ENCODE measurements around the gene ARL4D. TPM values are rescaled to one million over a fixed set of nuclear protein-coding genes. Genes with fewer than 3 reads are reported as not detected.

The ARL4D gene
- total RNA-seq, 1 experiment from 2014 or later, result 19.9 TPM

DNA sequence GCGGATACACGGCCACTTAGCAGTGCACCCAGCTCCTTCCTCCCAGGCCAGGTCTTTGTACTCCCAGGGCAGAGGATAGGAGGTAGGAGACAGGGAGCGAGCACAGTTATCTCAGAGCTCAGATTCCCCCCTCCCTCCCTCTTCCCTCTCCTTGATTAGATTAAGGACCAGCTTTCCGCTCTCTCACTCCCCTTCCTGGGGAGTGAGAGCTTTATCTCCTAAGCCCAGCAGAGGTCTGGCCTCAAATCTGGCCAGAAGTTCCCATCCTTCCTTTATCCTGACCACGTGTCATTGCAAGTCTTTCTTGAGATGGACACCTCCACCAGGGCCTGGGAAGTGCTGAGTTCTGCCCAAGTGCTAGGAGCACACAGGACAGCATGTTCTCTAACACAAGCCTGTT is 5.1 kb downstream of the ARL4D start:
- H3K36me3 ChIP-seq (ENCODE audit: control insufficient read depth, insufficient read depth, low read length), result 0 out of 2 replicates have a peak, but pooled peaks cover 1% of the 10 kb centered on the region
- H3K9me3 ChIP-seq, result no peaks in the 10 kb centered on the region
- Mint-ChIP-seq H3K4me1 (ENCODE audit: low read depth, unreplicated experiment) (peaks cover 27% of the 10 kb centered on the region), H3K9me3 (ENCODE audit: unreplicated experiment) (no peaks in the 10 kb centered on the region), H3K36me3 (ENCODE audit: insufficient read depth, unreplicated experiment) (peaks cover 26% of the 10 kb centered on the region), H3K4me3 (ENCODE audit: unreplicated experiment) (no peak overlapping the region), H3K27ac (ENCODE audit: unreplicated experiment) (no peak overlapping the region), H3K27me3 (ENCODE audit: insufficient read depth, unreplicated experiment) (no peaks in the 10 kb centered on the region)
- no peak overlapping the region for H3K4me3 ChIP-seq (ENCODE audit: low read depth, low read length)
- no TSS peak for BruUV-seq (replicated peaks)
- no peaks in the 10 kb centered on the region for H3K27me3 ChIP-seq (replicated peaks; ENCODE audit: control insufficient read depth, insufficient read depth, low read length)
- intact Hi-C loops (cut with micrococcal nuclease; ENCODE audit: unreplicated experiment), result no loop called here
- ChIA-PET POLR2A (interaction anchor here (0.6 kb wide), 1 partner anchor 161 kb away, joined by 5 read pairs; no protein-coding TSS in a partner anchor), CTCF (interaction anchor here (0.7 to 2.2 kb wide), 3 partner anchors 10 to 323 kb away, joined by 4 to 13 read pairs (median 6); partner anchors contain the start of gene DHX8)
- DNase-seq, result no peak
- TF ChIP-seq CTCF (IDR thresholded peaks at IDR 0.05; ENCODE audit: insufficient read depth in 1 of 2, low read depth in 1 of 2, low read length in 1 of 2, severe bottlenecking in 1 of 2, unreplicated experiment in 1 of 2), result no peak
- H3K4me1 ChIP-seq, result peaks cover 20% of the 10 kb centered on the region

- H3K4me3 ChIP-seq (ENCODE audit: low read depth, low read length), result no peak overlapping the region
- POLR2A ChIA-PET, result interaction anchor here (1.7 kb wide), 1 partner anchor 38 kb away, joined by 4 read pairs; no protein-coding TSS in a partner anchor
- H3K9me3 ChIP-seq, result no peaks in the 10 kb centered on the region
- CTCF ChIA-PET, result interaction anchor here (1.1 kb wide), 1 partner anchor 78 kb away, joined by 5 read pairs; the partner anchor contains the start of gene DHX8
- no peak for DNase-seq
- H3K4me1 ChIP-seq, result peaks cover 24% of the 10 kb centered on the region
- Mint-ChIP-seq H3K27ac (ENCODE audit: unreplicated experiment) (no peak overlapping the region), H3K4me3 (ENCODE audit: unreplicated experiment) (no peak overlapping the region), H3K4me1 (ENCODE audit: low read depth, unreplicated experiment) (peaks cover 34% of the 10 kb centered on the region), H3K27me3 (ENCODE audit: insufficient read depth, unreplicated experiment) (no peaks in the 10 kb centered on the region), H3K36me3 (ENCODE audit: insufficient read depth, unreplicated experiment) (peaks cover 12% of the 10 kb centered on the region), H3K9me3 (ENCODE audit: unreplicated experiment) (no peaks in the 10 kb centered on the region)
- BruUV-seq (replicated peaks), result no TSS peak
- no peaks in the 10 kb centered on the region for H3K27me3 ChIP-seq (replicated peaks; ENCODE audit: control insufficient read depth, insufficient read depth, low read length)
- no peak for TF ChIP-seq CTCF (IDR thresholded peaks at IDR 0.05; ENCODE audit: insufficient read depth in 1 of 2, low read depth in 1 of 2, low read length in 1 of 2, severe bottlenecking in 1 of 2, unreplicated experiment in 1 of 2)
- H3K36me3 ChIP-seq (ENCODE audit: control insufficient read depth, insufficient read depth, low read length), result no peaks in the 10 kb centered on the region
- intact Hi-C loops (cut with micrococcal nuclease; ENCODE audit: unreplicated experiment), result no loop called here
These were observed 7.1 kb downstream of the ARL4D start for GRCh38 chr17:43405861-43406260.

DNA sequence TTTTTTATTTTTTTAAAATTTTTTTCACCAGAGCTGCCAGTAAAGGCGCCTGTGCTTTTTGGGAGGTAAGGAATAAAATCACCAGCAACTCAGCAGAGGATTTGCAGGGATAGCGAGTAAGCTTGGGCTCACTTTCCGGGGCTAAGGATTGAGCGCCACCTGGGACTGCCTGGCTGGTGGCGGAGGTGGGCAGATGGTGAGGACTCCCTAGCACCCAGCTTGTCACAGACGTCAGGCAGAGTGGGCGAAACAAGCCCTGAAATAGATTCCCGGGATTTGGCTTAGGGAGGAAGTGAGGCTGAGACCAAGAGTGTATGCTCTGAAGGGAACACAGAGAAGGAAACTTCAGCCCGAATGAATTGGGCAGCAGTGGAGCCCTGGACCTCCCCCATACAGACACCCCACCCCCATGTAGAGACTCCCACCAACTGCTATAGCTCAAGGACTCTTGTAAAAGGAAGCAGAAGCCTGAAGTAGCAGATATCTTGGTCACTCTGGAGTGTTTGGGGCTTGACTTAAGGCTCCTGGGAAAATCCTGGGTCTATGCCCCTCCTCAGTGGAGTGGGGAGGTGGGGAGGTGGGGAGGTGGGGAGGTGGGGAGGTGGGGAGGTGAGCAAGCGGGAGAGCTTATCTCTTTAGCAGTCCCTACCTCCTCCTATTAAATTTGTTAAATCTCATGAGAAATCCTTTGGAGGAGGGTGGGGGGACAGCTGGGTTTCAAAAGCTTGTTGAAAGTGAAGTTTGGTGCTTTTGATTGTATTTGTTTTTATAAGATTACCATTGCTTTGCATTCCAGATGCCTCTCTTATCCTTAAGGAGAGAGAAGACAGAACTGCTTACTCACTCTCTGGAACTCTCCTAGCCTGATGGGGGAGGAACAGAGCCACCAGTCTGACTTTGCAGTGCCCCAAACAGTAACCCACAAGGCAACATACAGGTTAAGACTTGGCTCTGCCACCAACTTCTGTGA is 8.2 kb downstream of the ARL4D start:
- POLR2A ChIA-PET, result interaction anchor here (1.7 kb wide), 2 partner anchors 9 to 39 kb away, joined by 4 to 11 read pairs; partner anchors contain the start of gene ARL4D
- H3K36me3 Mint-ChIP-seq (ENCODE audit: insufficient read depth, unreplicated experiment), result peaks cover 6% of the 10 kb centered on the region
- no peaks in the 10 kb centered on the region for H3K27me3 ChIP-seq (replicated peaks; ENCODE audit: control insufficient read depth, insufficient read depth, low read length)
- no peaks in the 10 kb centered on the region for H3K36me3 ChIP-seq (ENCODE audit: control insufficient read depth, insufficient read depth, low read length)
- no peak for TF ChIP-seq CTCF (IDR thresholded peaks at IDR 0.05; ENCODE audit: insufficient read depth in 1 of 2, low read depth in 1 of 2, low read length in 1 of 2, severe bottlenecking in 1 of 2, unreplicated experiment in 1 of 2)
- H3K4me3 ChIP-seq (ENCODE audit: low read depth, low read length), result no peak overlapping the region
- H3K9me3 Mint-ChIP-seq (ENCODE audit: unreplicated experiment), result no peaks in the 10 kb centered on the region
- CTCF ChIA-PET, result interaction anchor here (0.9 to 1.2 kb wide), 4 partner anchors 8 to 77 kb away, joined by 3 to 8 read pairs (median 5); partner anchors contain the start of genes ARL4D and DHX8
- H3K27ac Mint-ChIP-seq (ENCODE audit: unreplicated experiment), result peak overlapping the region; percentile 95
- peaks cover 39% of the 10 kb centered on the region for H3K4me1 Mint-ChIP-seq (ENCODE audit: low read depth, unreplicated experiment)
- BruUV-seq (replicated peaks), result no TSS peak
- intact Hi-C loops (cut with micrococcal nuclease; ENCODE audit: unreplicated experiment), result no loop called here
- H3K9me3 ChIP-seq, result no peaks in the 10 kb centered on the region
- H3K27me3 Mint-ChIP-seq (ENCODE audit: insufficient read depth, unreplicated experiment), result no peaks in the 10 kb centered on the region
- no peak for DNase-seq
- H3K4me3 Mint-ChIP-seq (ENCODE audit: unreplicated experiment), result no peak overlapping the region
- H3K4me1 ChIP-seq, result peaks cover 24% of the 10 kb centered on the region

Data from Caco-2 (cell line).